ENCODE results near the gene MED17. TPM values are rescaled to one million over a fixed set of nuclear protein-coding genes. Genes with fewer than 3 reads are reported as not detected.
A peak's percentile ranks its signal among the peaks of the same experiment; 100 is the strongest.

MED17 gene
- polyA plus RNA-seq, 1 donor: 33.7 TPM

- no peak overlapping the region for H3K27ac ChIP-seq (ENCODE audit: low read length)
- no CpG with 5 or more reads among the region's 8 CpGs for WGBS (ENCODE audit: insufficient coverage, low lambda C conversion rate)
- DNase-seq: no peak
- no peak overlapping the region for H3K4me3 ChIP-seq (ENCODE audit: low read length)
- peaks cover 9% of the 10 kb centered on the region for H3K4me1 ChIP-seq (ENCODE audit: control insufficient read depth, insufficient read depth, low read length)
- no peaks in the 10 kb centered on the region for H3K27me3 ChIP-seq (ENCODE audit: control insufficient read depth, insufficient read depth, low read length)
- no peaks in the 10 kb centered on the region for H3K36me3 ChIP-seq (ENCODE audit: control insufficient read depth, insufficient read depth, low read length)
- no peaks in the 10 kb centered on the region for H3K9me3 ChIP-seq (ENCODE audit: control insufficient read depth, low read depth, low read length)
Measured at GRCh38 chr11:93845181-93846092, 61.4 kb downstream of the MED17 start.

DNA sequence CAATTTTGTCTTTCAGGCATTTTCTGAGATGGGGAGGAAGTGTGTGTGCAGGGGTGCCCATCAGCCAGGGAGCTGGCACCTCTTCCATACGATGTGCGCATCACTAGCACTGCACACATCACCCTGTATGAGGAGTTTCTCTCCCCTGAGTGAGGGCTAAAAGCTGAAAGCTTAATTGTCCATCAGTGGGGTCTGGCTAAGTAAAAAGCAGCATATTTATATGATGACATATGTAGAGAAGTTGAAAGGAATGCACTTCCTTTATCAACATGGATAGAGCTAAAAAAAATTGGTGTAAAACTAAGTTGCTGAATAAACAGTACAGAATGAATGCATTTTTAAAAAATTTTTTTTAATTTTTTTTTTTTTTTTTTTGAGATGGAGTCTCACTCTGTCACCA is 62.3 kb downstream of the MED17 start:
- no CpG with 5 or more reads among the region's 2 CpGs for whole genome bisulfite sequencing (ENCODE audit: insufficient coverage, low lambda C conversion rate)

GRCh38 chr11:93849201-93849600 is 65.1 kb downstream of the MED17 start:
- peak overlapping the region; percentile 67 for H3K27ac ChIP-seq (ENCODE audit: low read length)
- no CpG with 5 or more reads among the region's 5 CpGs for WGBS (ENCODE audit: insufficient coverage, low lambda C conversion rate)
- H3K9me3 ChIP-seq (ENCODE audit: control insufficient read depth, low read depth, low read length): no peaks in the 10 kb centered on the region
- no peaks in the 10 kb centered on the region for H3K27me3 ChIP-seq (ENCODE audit: control insufficient read depth, insufficient read depth, low read length)
- no peak overlapping the region for H3K4me3 ChIP-seq (ENCODE audit: low read length)
- peaks cover 9% of the 10 kb centered on the region for H3K4me1 ChIP-seq (ENCODE audit: control insufficient read depth, insufficient read depth, low read length)
- H3K36me3 ChIP-seq (ENCODE audit: control insufficient read depth, insufficient read depth, low read length): no peaks in the 10 kb centered on the region
- no peak for DNase-seq

More for the DNA sequence above, 62.3 kb downstream of the MED17 start:
- H3K9me3 ChIP-seq (ENCODE audit: control insufficient read depth, low read depth, low read length): no peaks in the 10 kb centered on the region
- H3K4me3 ChIP-seq (ENCODE audit: low read length): no peak overlapping the region
- no peaks in the 10 kb centered on the region for H3K36me3 ChIP-seq (ENCODE audit: control insufficient read depth, insufficient read depth, low read length)
- peaks cover 9% of the 10 kb centered on the region for H3K4me1 ChIP-seq (ENCODE audit: control insufficient read depth, insufficient read depth, low read length)
- DNase-seq: no peak
- H3K27ac ChIP-seq (ENCODE audit: low read length): no peak overlapping the region
- no peaks in the 10 kb centered on the region for H3K27me3 ChIP-seq (ENCODE audit: control insufficient read depth, insufficient read depth, low read length)

DNA sequence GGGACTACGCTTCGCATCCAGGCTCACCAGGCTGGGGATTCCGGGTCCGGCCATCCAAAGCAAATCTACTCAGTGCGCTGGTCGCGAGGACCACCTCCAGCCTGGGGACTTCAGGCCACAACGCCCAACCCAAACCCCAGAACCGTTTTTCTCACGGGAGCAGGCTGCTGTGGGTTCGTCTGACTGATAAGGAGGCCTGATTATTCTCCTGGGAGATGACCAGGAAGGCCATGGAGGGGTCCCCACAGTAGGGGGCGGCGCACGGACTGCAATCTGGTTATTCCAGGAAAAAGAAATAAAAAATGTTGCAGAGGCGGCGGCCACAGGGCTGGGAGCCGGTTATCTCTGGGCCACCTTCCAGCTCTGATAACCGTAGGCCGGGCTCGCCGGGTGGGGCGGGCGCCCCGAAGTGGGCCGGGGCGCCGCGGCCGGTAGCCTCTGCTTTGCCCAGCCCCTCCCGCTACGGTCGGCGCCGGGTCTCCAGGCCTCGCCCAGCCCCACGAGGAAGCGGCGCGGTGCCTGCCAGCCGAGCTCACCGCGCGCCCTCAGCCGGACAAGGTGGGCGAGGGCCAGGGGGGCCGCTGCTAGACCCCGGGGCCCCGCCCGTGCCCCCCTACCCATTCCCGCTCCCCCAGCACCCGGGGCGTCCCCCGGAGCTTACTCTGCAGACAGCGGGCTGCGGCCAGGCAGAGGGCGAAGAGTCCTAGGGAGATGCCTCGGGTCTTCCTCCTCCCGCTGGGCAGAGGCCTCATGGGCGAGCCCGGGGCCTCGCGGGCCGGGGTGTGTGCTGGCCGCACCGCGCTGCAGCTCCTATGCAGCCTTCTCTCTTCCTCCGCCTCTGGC is 65.9 kb downstream of the MED17 start:
- no CpG with 5 or more reads among the region's 67 CpGs for WGBS (ENCODE audit: insufficient coverage, low lambda C conversion rate)
- no peaks in the 10 kb centered on the region for H3K27me3 ChIP-seq (ENCODE audit: control insufficient read depth, insufficient read depth, low read length)
- H3K9me3 ChIP-seq (ENCODE audit: control insufficient read depth, low read depth, low read length): no peaks in the 10 kb centered on the region
- peak overlapping the region; percentile 67 for H3K27ac ChIP-seq (ENCODE audit: low read length)
- H3K4me1 ChIP-seq (ENCODE audit: control insufficient read depth, insufficient read depth, low read length): peaks cover 9% of the 10 kb centered on the region
- peak overlapping the region; percentile 45 for H3K4me3 ChIP-seq (ENCODE audit: low read length)
- H3K36me3 ChIP-seq (ENCODE audit: control insufficient read depth, insufficient read depth, low read length): no peaks in the 10 kb centered on the region
- DNase-seq: peak; percentile 26 to 72

DNA sequence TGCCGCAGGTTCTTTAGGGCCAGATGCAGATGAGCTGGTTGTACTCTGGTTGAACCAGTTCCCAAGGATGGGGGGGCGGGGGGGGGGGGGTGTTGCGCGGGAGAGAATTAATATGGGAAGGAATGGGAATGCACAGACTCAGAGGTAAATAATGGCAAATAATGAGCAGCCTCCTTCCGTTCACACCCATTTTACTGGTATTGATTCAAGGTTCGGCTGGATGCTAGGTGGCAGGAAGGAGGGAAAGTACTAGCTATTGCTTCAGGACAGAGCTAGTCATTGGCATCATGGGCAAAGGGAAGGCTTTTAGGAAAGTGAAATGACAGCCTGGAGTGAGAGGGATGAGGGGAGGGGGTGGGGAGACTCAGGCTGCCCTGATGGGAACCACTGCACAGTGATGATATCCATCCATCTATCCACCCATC is 66.5 kb downstream of the MED17 start, which contains the start of gene VSTM5:
Gene VSTM5, minus strand, starts transcription at position 25 of the 425 bp plus-strand sequence. CDS start 116 bp downstream, outside the sequence.
- Histone ChIP-seq H3K27ac (ENCODE audit: low read length) (peak within 1 kb of the TSS; percentile 67), H3K4me1 (ENCODE audit: control insufficient read depth, insufficient read depth, low read length) (peaks cover 9% of the 10 kb centered on the region), H3K36me3 (ENCODE audit: control insufficient read depth, insufficient read depth, low read length) (no peaks in the 10 kb centered on the region), H3K9me3 (ENCODE audit: control insufficient read depth, low read depth, low read length) (no peaks in the 10 kb centered on the region), H3K27me3 (ENCODE audit: control insufficient read depth, insufficient read depth, low read length) (no peaks in the 10 kb centered on the region), H3K4me3 (ENCODE audit: low read length) (peak within 1 kb of the TSS; percentile 45)
- no peak for DNase-seq
- no CpG with 5 or more reads among the region's 6 CpGs for WGBS (ENCODE audit: insufficient coverage, low lambda C conversion rate)

DNA sequence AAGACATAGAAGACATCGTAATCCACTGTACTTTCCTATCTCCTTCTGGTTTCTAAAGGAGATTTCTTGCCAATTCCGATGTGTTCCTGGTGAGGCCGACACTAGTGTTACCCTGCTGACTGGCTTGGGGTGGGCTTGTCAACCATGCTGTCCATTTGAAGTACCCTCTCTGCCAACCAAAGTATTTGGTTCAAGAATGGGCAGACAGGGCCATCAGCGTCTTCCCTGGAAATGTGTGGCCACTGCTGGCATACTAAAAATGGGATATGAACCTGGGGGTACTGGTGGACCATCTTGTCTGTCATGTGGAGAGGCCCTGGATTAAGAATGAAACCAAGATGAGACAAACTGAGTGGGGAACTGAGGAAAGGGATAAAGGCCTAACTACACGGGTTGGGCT is 68.2 kb downstream of the MED17 start:
- WGBS (ENCODE audit: insufficient coverage, low lambda C conversion rate): 80% methylated on average over 1 of the region's 5 CpGs
- no peak for DNase-seq

GRCh38 chr11:93857413-93858120 is 73.5 kb downstream of the MED17 start:
- Histone ChIP-seq H3K27me3 (ENCODE audit: control insufficient read depth, insufficient read depth, low read length) (no peaks in the 10 kb centered on the region), H3K36me3 (ENCODE audit: control insufficient read depth, insufficient read depth, low read length) (no peaks in the 10 kb centered on the region), H3K27ac (ENCODE audit: low read length) (no peak overlapping the region), H3K9me3 (ENCODE audit: control insufficient read depth, low read depth, low read length) (no peaks in the 10 kb centered on the region), H3K4me1 (ENCODE audit: control insufficient read depth, insufficient read depth, low read length) (no peaks in the 10 kb centered on the region), H3K4me3 (ENCODE audit: low read length) (no peak overlapping the region)
- 70% methylated on average over 3 of the region's 3 CpGs for WGBS (ENCODE audit: insufficient coverage, low lambda C conversion rate)
- DNase-seq: no peak

More for the DNA sequence above, 68.2 kb downstream of the MED17 start:
- H3K27me3 ChIP-seq (ENCODE audit: control insufficient read depth, insufficient read depth, low read length): no peaks in the 10 kb centered on the region
- H3K9me3 ChIP-seq (ENCODE audit: control insufficient read depth, low read depth, low read length): no peaks in the 10 kb centered on the region
- no peaks in the 10 kb centered on the region for H3K36me3 ChIP-seq (ENCODE audit: control insufficient read depth, insufficient read depth, low read length)
- H3K4me1 ChIP-seq (ENCODE audit: control insufficient read depth, insufficient read depth, low read length): peaks cover 9% of the 10 kb centered on the region
- no peak overlapping the region for H3K27ac ChIP-seq (ENCODE audit: low read length)
- no peak overlapping the region for H3K4me3 ChIP-seq (ENCODE audit: low read length)

DNA sequence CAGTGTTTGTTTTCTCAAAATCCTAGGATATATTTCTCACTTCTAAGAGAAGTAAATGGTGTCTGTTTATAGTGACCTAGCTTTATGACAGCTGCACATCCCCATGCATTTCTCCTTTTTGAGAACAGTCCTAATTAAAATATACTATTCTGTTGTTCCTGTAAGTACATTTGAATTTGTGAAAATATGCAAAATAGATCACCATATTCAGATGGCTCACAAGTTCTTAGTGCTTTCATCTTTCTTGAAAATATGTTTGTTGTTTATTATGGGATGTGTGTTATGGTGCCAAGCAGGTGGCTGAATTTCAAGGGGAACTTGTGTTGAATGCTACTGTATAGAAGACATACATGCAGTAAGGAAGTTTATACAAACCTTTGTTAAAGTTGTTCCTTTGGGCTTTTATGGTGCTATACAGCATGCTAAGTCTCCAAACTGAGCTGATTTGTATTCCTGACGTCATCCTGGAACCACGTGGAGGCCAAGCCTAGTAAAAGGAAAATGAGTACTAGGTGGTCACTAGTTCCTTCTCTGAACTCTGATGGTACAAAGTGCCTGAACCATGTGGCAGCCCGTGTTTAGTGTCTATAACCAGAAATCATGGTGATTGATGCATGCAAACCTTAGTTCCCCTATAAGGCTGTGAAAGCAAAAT is 74.2 kb downstream of the MED17 start:
- Histone ChIP-seq H3K36me3 (ENCODE audit: control insufficient read depth, insufficient read depth, low read length) (no peaks in the 10 kb centered on the region), H3K9me3 (ENCODE audit: control insufficient read depth, low read depth, low read length) (no peaks in the 10 kb centered on the region), H3K27ac (ENCODE audit: low read length) (no peak overlapping the region), H3K4me3 (ENCODE audit: low read length) (no peak overlapping the region), H3K27me3 (ENCODE audit: control insufficient read depth, insufficient read depth, low read length) (no peaks in the 10 kb centered on the region), H3K4me1 (ENCODE audit: control insufficient read depth, insufficient read depth, low read length) (no peaks in the 10 kb centered on the region)
- DNase-seq: peak in 1 of 2 donors; percentile 21
- WGBS (ENCODE audit: insufficient coverage, low lambda C conversion rate): no CpG with 5 or more reads among the region's 3 CpGs

DNA sequence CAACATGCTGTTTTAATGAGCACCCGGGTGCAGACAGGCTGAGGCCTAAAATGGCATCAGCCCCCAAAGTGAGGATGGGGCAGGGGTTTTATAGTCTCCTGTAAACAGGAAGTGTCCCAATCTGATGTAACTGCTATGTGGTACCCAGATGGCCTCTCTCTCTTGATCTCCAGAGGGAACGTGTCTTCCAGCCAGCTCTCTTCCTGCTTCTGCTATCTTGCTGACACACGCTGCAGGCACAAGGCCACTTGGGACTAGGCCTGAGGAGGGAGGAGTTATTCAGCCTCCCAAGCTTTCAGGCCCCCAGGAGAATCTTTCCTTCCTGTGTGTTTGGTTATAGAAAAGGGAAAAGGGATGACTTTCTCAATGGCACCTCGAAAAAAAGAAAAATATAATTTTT is 77.7 kb downstream of the MED17 start:
- H3K9me3 ChIP-seq (ENCODE audit: control insufficient read depth, low read depth, low read length): no peaks in the 10 kb centered on the region
- no peak for DNase-seq
- H3K4me3 ChIP-seq (ENCODE audit: low read length): no peak overlapping the region
- no CpG with 5 or more reads among the region's 4 CpGs for WGBS (ENCODE audit: insufficient coverage, low lambda C conversion rate)
- H3K27ac ChIP-seq (ENCODE audit: low read length): no peak overlapping the region
- H3K4me1 ChIP-seq (ENCODE audit: control insufficient read depth, insufficient read depth, low read length): no peaks in the 10 kb centered on the region
- no peaks in the 10 kb centered on the region for H3K27me3 ChIP-seq (ENCODE audit: control insufficient read depth, insufficient read depth, low read length)
- no peaks in the 10 kb centered on the region for H3K36me3 ChIP-seq (ENCODE audit: control insufficient read depth, insufficient read depth, low read length)
